Adrenal gland (tissue), 12 donors: ENCODE measurements around the gene TTF1. TPM values are rescaled to one million over a fixed set of nuclear protein-coding genes. Genes with fewer than 3 reads are reported as not detected.

Experiments used
- DNase-seq, 7 donors: peaks; one replicate each; pipeline ENCODE4 v3.0.0-alpha.2; 2019 to 2020
- H3K27ac ChIP-seq, 5 donors: fragments of 200-600 bp; sonication (generic) in 4 of 5; 1 replicate in 3 of 5; 2 replicates in 2 of 5; pipeline versions ENCODE4 v1.5.1 to v1.8.0; 2016 to 2020; ENCODE audit warnings: mild to moderate bottlenecking in 1 of 5
- H3K27me3 ChIP-seq: fragments of 200-600 bp; 2 replicates; pipeline ENCODE4 v1.8.0; 2021
- H3K36me3 ChIP-seq, 2 donors: fragments of 200-600 bp; replicated peaks in 1 of 2; 1 replicate in 1 of 2; 2 replicates in 1 of 2; pipeline versions ENCODE4 v1.5.1 to v1.8.0; 2018 to 2022
- H3K4me1 ChIP-seq, 2 donors: fragments of 200-600 bp; replicated peaks in 1 of 2; 1 replicate in 1 of 2; 2 replicates in 1 of 2; pipeline versions ENCODE4 v1.5.1 to v1.8.0; 2018 to 2021
- H3K4me3 ChIP-seq, 4 donors: fragments of 200-600 bp; sonication (generic) in 3 of 4; one replicate each; pipeline ENCODE4 v1.5.1; 2016 to 2018
- H3K9me3 ChIP-seq, 3 donors: fragments of 200-600 bp; sonication (generic) in 1 of 3; replicated peaks in 1 of 3; 1 replicate in 2 of 3; 2 replicates in 1 of 3; pipeline versions ENCODE4 v1.5.1 to v1.8.0; 2016 to 2021
- CTCF ChIP-seq, 6 experiments: fragments of 450-650 bp in 4 of 6; fragments of 200-600 bp in 2 of 6; sonication (generic) in 1 of 6; IDR thresholded peaks; 1 replicate in 5 of 6; 2 replicates in 1 of 6; pipeline versions ENCODE4 v1.5.1 to v1.8.0; 2016 to 2021; ENCODE audit warnings: antibody characterized with exemption in 6 of 6, mild to moderate bottlenecking in 2 of 6, moderate library complexity in 1 of 6
- POLR2A ChIP-seq, 2 donors: fragments of 450-650 bp; IDR thresholded peaks; one replicate each; pipeline ENCODE4 v1.6.1; 2017; ENCODE audit warnings: antibody characterized with exemption in 2 of 2, mild to moderate bottlenecking in 2 of 2, moderate library complexity in 1 of 2
- WGBS, 4 donors: extraction: QIAGEN DNeasy Blood & Tissue Kit in 2 of 4; methylation state at CpG; one replicate each; pipeline versions ENCODE4 v1.1.5 to v1.1.7; 2013 to 2017; 5-methylcytosine and 5-hydroxymethylcytosine counted together
- intact Hi-C, 2 donors: fragments of 100-400 bp; cut with DNase I; formaldehyde crosslinking; loops; one replicate each; pipeline versions ENCODE4 v1.14.1 to v1.15.0; 2022 to 2023
- polyA plus RNA-seq, 3 donors: library from polyadenylated mRNA; stranded (reverse); fragments of 200-250 nt in 2 of 3; fragments of 350-450 nt in 1 of 3; fragmentation: Illumina TruSeq in 1 of 3; extraction: RNeasy Lipid Tissue Mini Kit (QIAGEN cat#74804) in 1 of 3; gene quantifications; one replicate each; pipeline ENCODE4 v1.2.3, GENCODE V29; 2013 to 2014
- total RNA-seq, 9 donors: library from RNA; depleted of rRNA in 4 of 9; stranded (reverse); fragments of >200 nt in 4 of 9; fragments of 120-200 nt in 1 of 9; fragmentation: NEBNext Ultra II Directional in 1 of 9; extraction: Animal tissue kit (Norgen Biotek cat#: 25700) in 1 of 9; gene quantifications; one replicate each; pipeline versions ENCODE4 v1.1.0 to v1.2.4, GENCODE V29; 2013 to 2023
- donor health status: healthy with polysubstance abuse.
- donor health status: Bipolar disorder and iron deficiency.
- donor health status: DM: yes; HTN: yes; CAD: no.
- donor health status: DM: no; HTN: no; CAD: no.
- donor health status: DM: no; HTN: no; CAD: no.
- donor health status: DM: yes; HTN: yes; CAD: no.

Gene TTF1
- total and polyA plus RNA-seq, 12 donors, result 6.9 to 18.7 (median 10.1) TPM

GRCh38 chr9:132409828-132410528 lies 3.3 kb upstream of the TTF1 start, which contains the start of gene CFAP77:
CFAP77 (plus strand) TSS chr9:132410211; CDS start chr9:132410272, 61 bp downstream.
- Histone ChIP-seq H3K9me3 (no peaks in the 10 kb centered on the region), H3K36me3 (no peaks in the 10 kb centered on the region), H3K4me3 (peak within 1 kb of the TSS in 1 of 4 donors; percentile 44), H3K4me1 (peaks cover 8 to 35% of the 10 kb centered on the region in 2 donors), H3K27me3 (peaks cover 47% of the 10 kb centered on the region), H3K27ac (no peak within 1 kb of the TSS)
- intact Hi-C loops, result loop anchor here (5.0 to 10.0 kb wide), 2 partner anchors 162 to 165 kb away; no protein-coding TSS in a partner anchor
- 1% methylated on average over 7 to 69 of the region's 69 CpGs for WGBS, 4 donors
- TF ChIP-seq CTCF (IDR thresholded peaks at IDR 0.05) (no peak), POLR2A (IDR thresholded peaks at IDR 0.05) (no peak)
- DNase-seq, result peak in 5 of 7 donors; percentile 19 to 40 (median 24)

GRCh38 chr9:132408521-132408920 lies 1.9 kb upstream of the TTF1 start:
- no peaks in the 10 kb centered on the region for H3K36me3 ChIP-seq
- 73 to 82% (median 75%) methylated on average over 8 of the region's 8 CpGs for WGBS, 4 donors
- H3K9me3 ChIP-seq, result no peaks in the 10 kb centered on the region
- peaks cover 40% of the 10 kb centered on the region for H3K27me3 ChIP-seq
- no peak for DNase-seq
- no peak overlapping the region for H3K4me3 ChIP-seq
- peaks cover 8 to 35% of the 10 kb centered on the region in 2 donors for H3K4me1 ChIP-seq
- TF ChIP-seq POLR2A (IDR thresholded peaks at IDR 0.05) (no peak), CTCF (IDR thresholded peaks at IDR 0.05) (no peak)
- intact Hi-C loops, result no loop called here
- H3K27ac ChIP-seq, result no peak overlapping the region

- Histone ChIP-seq H3K9me3 (no peaks in the 10 kb centered on the region), H3K27me3 (peaks cover 28% of the 10 kb centered on the region), H3K27ac (no peak overlapping the region), H3K4me1 (peaks cover 8 to 35% of the 10 kb centered on the region in 2 donors), H3K4me3 (peak overlapping the region in 1 of 4 donors; percentile 76), H3K36me3 (peaks cover 0 to 3% of the 10 kb centered on the region in 2 donors)
- TF ChIP-seq CTCF (IDR thresholded peaks at IDR 0.05) (no peak), POLR2A (IDR thresholded peaks at IDR 0.05) (no peak)
- 66 to 92% (median 90%) methylated on average over 2 of the region's 2 CpGs for WGBS, 4 donors
- DNase-seq, result no peak
- intact Hi-C loops, result no loop called here
These were observed 556 bp upstream of the TTF1 start for GRCh38 chr9:132407196-132407595.

- TF ChIP-seq CTCF (IDR thresholded peaks at IDR 0.05) (no peak), POLR2A (IDR thresholded peaks at IDR 0.05) (no peak)
- DNase-seq, result no peak
- peaks cover 8 to 16% of the 10 kb centered on the region in 2 donors for H3K4me1 ChIP-seq
- H3K27ac ChIP-seq, result no peak overlapping the region
- no peaks in the 10 kb centered on the region for H3K9me3 ChIP-seq
- WGBS, 4 donors, result 60 to 66% (median 63%) methylated on average over 9 of the region's 9 CpGs
- peaks cover 4% of the 10 kb centered on the region for H3K27me3 ChIP-seq
- H3K36me3 ChIP-seq, result peaks cover 0 to 20% of the 10 kb centered on the region in 2 donors
- intact Hi-C loops, result no loop called here
- H3K4me3 ChIP-seq, result no peak overlapping the region
These were observed 2.3 kb downstream of the TTF1 start for GRCh38 chr9:132404228-132404881.
